IPS DF 4.7 (cell line): ENCODE measurements around the gene LFNG.
A peak's percentile ranks its signal among the peaks of the same experiment; 100 is the strongest.
"Not testable (repeated sequence)": the region's sequence is repeated elsewhere in the genome, so short reads cannot be mapped to it uniquely, and the experiment has no call there.

Experiments used
- DNase-seq: peaks from one replicate; pipeline ENCODE4 v3.0.0-alpha.2; 2013; ENCODE audit warnings: low spot score; ENCODE audit errors: extremely low read depth

LFNG gene

DNA sequence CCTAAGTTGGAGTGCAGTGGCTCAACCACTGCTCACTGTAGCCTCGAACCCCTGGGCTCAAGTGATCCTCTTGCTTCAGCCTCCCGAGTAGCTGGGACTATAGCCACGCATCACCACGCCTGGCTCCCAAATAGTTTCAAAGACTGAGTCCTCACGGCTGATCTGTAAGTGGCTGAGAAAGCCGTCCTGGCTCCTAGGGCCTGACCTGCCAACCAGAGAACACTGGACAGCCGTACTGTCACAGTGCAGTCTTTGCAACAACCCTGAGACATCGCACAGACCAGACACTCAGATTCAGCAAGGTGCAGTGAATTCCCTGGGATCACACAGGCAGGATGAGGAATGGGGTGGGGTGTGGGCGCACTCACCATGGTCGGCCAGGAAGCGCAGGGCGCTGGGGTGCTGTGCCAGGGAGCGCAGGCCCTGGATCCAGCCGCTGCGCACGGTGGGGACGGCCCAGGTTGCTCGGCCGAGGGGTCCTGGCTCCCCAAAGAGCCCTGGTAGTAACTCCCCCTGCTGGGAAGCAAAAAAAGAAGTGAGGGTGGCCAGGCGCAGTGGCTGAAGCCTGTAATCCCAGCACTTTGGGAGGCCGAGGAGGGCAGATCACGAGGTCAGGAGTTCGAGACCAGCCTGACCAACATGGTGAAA lies 25.1 kb downstream of the LFNG start:
- DNase-seq, result no peak

GRCh38 chr7:2545746-2546425 lies 26.3 kb downstream of the LFNG start:
- no peak for DNase-seq

DNA sequence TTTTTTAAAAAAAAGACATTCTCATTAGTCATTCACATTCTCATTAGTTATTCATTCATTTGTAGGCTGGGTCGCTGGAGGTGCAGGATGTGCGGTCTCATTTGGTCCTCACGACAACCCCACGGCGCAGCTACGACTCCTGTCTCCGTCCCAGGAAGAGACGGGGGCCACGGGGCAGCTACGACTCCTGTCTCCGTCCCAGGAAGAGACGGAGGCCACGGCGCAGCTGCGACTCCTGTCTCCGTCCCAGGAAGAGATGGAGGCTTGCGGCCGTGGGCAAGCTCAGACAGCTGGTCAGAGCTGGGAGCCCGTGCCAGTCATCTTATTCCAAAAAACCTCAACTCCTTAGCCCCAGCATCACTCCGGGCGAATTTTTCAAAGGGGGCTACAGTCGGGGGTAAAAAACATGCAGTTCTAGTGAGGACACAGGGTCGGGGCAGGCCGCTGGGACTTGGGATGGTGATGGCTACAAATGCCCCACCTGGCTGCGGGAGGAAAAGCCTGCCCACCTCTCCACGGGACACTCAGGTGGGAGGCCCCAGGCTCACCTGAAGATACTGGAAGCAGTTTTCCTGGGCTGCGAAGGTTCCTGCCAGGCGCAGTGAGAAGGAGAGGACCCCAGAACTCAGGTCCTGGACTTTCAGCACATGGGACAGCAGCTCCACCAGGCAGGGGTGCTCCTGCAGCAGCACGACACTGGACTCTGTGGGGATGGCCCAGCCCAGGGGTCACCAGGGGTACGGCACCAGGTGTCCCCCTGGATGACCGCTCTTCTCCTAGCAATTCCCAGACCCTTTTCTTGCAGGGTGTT lies 27.4 kb downstream of the LFNG start:
- DNase-seq, result no peak

DNA sequence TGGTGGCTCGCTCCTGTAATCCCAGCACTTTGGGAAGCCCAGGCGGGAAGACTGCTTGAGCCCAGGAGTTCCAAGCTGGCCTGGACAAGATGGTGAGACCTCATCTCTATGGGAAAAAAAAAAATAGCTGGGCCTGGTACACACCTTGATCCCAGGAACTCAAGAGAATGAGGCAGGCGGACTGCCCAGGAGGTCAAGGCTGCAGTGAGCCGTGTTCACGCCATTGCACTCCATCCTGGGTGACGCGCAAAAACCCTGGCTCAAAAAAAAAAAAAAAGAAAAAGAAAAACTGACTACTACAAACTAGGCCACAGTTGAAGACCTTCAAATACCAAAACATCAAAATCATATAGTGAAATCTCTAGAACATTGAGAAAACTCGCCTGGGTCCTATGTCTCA lies 31.8 kb downstream of the LFNG start:
- DNase-seq, result no peak

GRCh38 chr7:2553108-2553507 lies 33.5 kb downstream of the LFNG start:
- no peak for DNase-seq

GRCh38 chr7:2553831-2554581 lies 34.4 kb downstream of the LFNG start:
- no peak for DNase-seq

GRCh38 chr7:2554661-2555111 lies 35.1 kb downstream of the LFNG start:
- DNase-seq, result no peak

DNA sequence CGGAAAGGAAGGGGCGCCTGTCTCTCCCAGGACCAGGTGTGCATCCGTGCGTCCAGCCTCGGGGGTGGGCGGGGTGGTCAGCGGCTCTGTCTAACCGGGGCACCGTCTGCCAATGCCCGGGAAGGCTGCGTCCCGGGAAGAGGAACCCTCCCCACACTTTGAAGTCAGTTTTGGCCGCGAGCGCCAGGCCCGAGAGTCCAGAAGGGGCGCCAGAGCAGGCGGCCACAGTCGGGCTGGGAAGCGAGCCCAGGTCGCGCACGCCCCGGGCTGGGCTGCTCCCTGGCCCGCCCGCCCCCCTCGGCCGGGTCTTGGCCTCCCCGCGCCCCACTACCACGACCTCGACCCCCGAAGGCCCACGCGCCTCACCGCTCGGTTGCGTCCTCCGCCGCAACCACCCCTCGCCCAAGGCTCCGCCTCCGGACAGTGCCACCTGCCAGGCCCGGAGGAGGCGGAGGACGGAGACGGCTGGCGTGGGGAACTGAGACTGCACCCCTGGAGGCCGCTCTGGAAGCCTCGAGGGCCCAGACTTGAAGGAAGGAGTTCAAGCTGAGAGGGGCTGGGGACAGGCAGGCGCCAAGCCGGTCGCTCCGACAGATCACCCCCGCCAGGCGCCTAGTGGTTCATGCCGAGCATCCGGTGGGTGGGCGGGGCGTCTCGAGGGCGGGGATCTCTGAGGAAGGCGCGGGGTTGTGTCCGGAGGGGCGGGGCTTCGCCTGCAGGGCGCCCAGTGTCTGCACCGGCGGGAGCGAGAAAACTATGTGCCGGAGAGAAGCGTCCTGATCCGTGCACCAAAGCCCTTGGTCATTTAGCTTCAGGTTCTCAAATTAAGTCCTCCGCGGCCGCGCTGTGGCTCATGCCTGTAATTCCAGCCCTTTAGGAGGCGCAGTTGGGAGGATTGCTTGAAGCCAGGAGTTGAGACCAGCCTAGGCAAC lies 35.8 kb downstream of the LFNG start, which contains the start of gene BRAT1:
Gene BRAT1 (minus strand): TSS at position 404 of the 932 bp plus-strand sequence. CDS start 1,093 bp downstream, outside the sequence.
- peak; percentile 85 for DNase-seq

DNA sequence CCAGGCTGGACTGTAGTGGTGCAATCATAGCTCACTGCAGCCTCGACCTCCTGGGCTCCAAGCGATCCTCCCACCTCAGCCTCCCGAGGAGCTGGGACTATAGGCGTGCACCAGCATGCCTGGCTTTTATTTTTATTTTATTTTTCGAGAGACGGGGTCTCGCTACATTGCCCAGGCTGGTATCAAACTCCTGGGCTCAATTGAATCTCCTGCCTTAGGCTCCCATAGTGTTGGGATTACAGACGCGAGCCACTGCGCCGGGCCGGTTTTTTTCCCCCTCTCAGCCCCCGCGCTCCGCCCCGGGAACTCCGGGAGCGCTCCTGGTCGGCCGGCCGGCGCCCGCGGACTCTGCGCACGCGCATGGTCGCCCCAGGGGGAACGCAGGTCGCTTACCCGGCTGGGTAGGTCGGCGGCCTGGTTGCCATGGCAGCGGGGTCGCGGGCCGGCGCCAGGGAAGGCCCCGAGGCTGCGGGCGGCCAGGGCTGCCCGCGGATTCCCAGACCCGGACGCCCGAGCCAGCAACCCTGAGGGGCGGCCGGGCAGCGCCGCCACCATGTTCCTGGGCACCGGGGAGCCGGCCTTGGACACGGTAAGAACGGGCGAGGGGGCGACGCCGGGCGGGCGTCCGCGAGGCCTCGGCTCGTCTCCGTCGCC lies 39.2 kb downstream of the LFNG start, which contains the start of gene IQCE:
Gene IQCE (plus strand): TSS at position 351 of the 654 bp plus-strand sequence. CDS start 203 bp downstream, at position 554.
- peak; percentile 44 for DNase-seq

- no peak for DNase-seq
Measured at GRCh38 chr7:2559283-2559950, 39.8 kb downstream of the LFNG start.

DNA sequence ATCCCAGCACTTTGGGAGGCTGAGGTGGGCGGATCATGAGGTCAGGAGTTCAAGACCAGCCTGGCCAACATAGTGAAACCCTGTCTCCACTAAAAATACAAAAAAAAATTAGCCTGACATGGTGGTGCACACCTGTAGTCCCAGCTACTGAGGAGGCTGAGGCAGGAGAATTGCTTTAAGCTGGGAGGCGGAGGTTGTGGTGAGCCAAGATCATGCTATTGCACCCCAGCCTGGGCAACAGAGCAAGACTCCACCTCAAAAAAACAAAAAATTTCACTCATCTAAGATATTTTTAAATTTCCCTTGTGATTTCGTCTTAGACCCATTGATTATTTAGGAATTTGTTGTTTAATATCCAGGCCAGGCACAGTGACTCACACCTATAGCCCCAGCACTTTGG lies 44.4 kb downstream of the LFNG start:
- DNase-seq, result not testable (repeated sequence)

DNA sequence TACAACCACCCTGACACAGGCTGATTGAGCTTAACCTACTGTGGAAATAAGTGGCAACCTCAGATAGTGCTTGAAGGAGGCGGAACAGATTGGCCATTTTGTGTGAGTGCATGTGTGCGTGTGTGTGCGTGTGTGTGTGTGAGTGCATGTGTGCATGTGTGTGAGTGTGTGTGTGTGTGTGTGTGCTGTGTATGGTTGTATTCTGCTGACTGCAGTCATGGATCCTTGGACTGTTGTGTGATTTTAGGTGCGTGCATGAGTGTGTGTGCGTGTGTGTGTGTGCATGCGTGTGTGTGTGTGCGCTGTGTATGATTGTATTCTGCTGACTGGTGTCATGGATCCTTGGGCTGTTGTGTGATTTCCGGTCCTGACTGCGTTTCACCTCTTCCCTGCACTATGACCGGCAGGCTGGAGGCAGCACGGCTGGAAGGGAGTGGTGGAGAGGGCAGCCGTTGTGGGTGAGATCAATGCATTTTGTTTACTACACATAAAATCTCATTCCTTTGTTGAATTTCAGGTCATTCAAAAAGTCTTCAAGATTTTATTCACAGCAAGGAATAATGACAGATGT lies 45.5 kb downstream of the LFNG start:
- no peak for DNase-seq

DNA sequence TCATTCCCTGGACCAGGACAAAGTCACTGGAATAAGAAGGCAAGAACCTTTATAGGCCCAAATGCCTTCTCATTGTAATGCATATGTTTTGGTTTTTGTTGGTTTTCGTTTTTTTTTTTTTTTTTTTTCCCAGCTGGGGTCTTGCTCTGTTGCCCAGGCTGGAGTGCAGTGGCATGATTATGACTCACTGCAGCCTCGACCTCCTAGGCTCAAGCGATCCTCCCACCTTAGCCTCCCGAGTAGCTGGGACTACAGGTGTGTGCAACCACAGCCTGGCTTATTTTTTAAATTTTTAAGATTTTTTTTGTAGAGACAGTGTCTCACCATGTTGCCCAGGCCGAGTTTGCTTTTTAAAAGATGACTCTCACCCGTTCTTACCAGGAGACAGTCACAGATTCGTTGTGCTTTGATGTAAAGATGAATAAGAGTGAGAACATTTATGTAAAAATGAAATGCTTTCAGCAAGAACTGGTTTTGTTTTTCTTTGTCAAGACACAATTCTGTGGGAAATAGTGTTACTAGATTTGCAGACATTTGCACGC lies 46.8 kb downstream of the LFNG start:
- DNase-seq, result no peak

DNA sequence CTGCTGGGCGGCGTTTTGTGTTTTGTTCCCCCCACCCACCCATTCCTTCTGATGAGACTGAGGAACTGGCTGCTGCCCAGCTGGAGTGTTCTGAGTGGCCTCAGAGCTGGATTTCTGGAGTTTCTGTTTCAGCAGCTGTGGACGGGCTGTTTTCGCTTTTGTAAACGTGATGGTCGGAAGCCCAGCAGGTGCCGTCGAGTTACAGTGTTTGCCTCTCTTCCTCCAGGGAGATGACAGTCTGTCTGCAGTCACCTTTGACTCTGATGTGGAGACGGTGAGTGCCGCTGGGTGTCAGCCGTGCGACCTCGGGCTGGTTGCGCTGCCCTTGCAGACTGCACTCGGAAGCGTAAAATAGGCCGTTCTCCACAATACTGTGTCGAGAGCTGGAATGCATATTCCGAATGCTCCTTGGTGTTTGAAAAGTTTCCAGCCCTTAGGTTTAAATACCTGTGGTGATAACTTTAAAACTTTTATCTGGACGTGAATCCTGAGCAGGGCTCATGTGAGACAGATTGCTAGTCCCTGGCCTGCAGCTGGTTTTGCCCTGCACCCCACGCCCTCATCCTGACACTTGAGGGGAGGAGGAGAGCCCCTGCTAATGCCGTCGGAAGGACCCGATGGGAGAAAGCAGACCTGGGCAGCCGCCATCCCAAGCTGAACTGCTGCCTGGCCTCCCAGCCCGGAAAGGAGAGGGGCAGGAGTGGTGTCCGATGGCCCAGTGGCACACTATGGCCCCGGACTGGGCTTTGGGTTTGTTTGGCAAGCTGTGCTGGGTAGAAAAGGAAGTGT lies 47.5 kb downstream of the LFNG start:
- DNase-seq, result no peak

GRCh38 chr7:2567679-2568278 lies 48.2 kb downstream of the LFNG start:
- peak; percentile 41 for DNase-seq

- DNase-seq, result no peak
Measured at GRCh38 chr7:2568521-2569223, 49.1 kb downstream of the LFNG start.

- no peak for DNase-seq
Measured at GRCh38 chr7:2569421-2569820, 49.8 kb downstream of the LFNG start.
